Hepatocyte (in vitro differentiated cells): ENCODE measurements around the gene HECTD1.

Experiments
- CTCF ChIP-seq: fragments of 200-600 bp; sonication (generic); IDR thresholded peaks from 2 replicates; pipeline ENCODE4 v1.5.1; 2016; ENCODE audit warnings: antibody characterized with exemption, mild to moderate bottlenecking; ENCODE audit not compliant: poor library complexity
- EZH2 ChIP-seq: fragments of 200-600 bp; sonication (generic); IDR thresholded peaks from 2 replicates; pipeline ENCODE4 v1.6.1; 2016; ENCODE audit warnings: antibody characterized with exemption, mild to moderate bottlenecking, borderline replicate concordance
- EZH2phosphoT487 ChIP-seq: fragments of 200-600 bp; sonication (generic); IDR thresholded peaks from one replicate; pipeline ENCODE4 v1.6.1; 2018; ENCODE audit warnings: antibody characterized with exemption, mild to moderate bottlenecking, low read depth, moderate library complexity; ENCODE audit not compliant: unreplicated experiment, severe bottlenecking

- TF ChIP-seq CTCF (no peak), EZH2phosphoT487 (no peak), EZH2 (no peak)
Measured at GRCh38 chr14:31057035-31057434, 150.6 kb downstream of the HECTD1 start.
